Measurements from ENCODE around the gene RXRA.

The RXRA gene

DNA sequence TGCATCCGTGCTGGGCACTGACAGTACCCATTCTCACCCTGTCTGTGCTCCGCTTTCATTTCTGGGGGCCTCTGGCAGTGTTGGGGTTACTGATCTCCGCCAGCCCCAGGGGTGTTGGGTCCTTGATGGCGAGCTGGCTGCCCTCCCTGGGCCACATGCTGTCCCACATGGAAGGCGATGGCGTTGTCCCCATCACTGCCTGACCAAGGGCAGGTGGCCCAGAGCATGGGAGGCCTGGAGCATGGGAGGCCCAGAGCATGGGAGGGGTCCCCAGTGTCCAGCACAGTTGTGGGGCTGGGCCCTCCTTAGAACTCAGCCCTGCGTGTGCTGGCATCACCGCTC lies 50.9 kb downstream of the RXRA start:
- no peak overlapping the region for H3K9ac ChIP-seq (ENCODE audit: insufficient read length, low read depth)
- H3K9me3 ChIP-seq (ENCODE audit: insufficient read depth, low read length): no peaks in the 10 kb centered on the region
- no peaks in the 10 kb centered on the region for H3K36me3 ChIP-seq (ENCODE audit: insufficient read depth, insufficient read length, low read length)
- TF ChIP-seq YY1 (IDR thresholded peaks at IDR 0.05; ENCODE audit: insufficient read depth, insufficient read length) (no peak), ZNF274 (IDR thresholded peaks at IDR 0.05; ENCODE audit: low read depth, low read length) (no peak), SUZ12 (IDR thresholded peaks at IDR 0.05; ENCODE audit: extremely low read depth, insufficient read depth, insufficient read length) (no peak)
- DNase-seq (ENCODE audit: low read depth, low spot score): no peak
- no peak overlapping the region for H3K4me3 ChIP-seq (ENCODE audit: insufficient read length, low read depth)
- H3K27me3 ChIP-seq (ENCODE audit: insufficient read depth, insufficient read length): no peaks in the 10 kb centered on the region
- peaks cover 45% of the 10 kb centered on the region for H3K4me1 ChIP-seq (ENCODE audit: insufficient read depth, insufficient read length)

DNA sequence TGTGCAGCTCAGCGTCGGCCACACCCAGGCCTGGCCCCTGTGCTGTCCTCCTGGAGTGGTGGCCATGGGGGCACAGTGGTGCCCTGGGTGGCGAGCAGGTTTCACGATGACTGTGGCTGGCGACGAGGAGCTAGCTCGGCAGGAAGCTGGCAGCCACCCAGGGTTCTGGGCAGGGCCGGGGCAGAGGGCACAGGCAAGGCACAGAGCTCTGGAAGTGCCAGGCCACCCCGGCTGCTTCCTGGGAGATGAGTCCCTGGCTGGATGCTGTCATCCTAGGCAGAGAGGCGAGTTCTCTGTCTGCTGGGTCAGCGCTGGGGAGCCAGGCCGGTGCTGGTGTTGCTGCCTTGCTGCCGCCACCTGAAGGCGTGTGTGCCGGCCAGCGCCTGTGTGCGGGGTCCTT lies 51.7 kb downstream of the RXRA start:
- no peak for TF ChIP-seq ZNF274 (IDR thresholded peaks at IDR 0.05; ENCODE audit: low read depth, low read length)
- no peak for TF ChIP-seq SUZ12 (IDR thresholded peaks at IDR 0.05; ENCODE audit: extremely low read depth, insufficient read depth, insufficient read length)
- TF ChIP-seq YY1 (IDR thresholded peaks at IDR 0.05; ENCODE audit: insufficient read depth, insufficient read length): no peak
- no peaks in the 10 kb centered on the region for H3K36me3 ChIP-seq (ENCODE audit: insufficient read depth, insufficient read length, low read length)
- H3K27me3 ChIP-seq (ENCODE audit: insufficient read depth, insufficient read length): no peaks in the 10 kb centered on the region
- peak overlapping the region; percentile 50 for H3K9ac ChIP-seq (ENCODE audit: insufficient read length, low read depth)
- no peaks in the 10 kb centered on the region for H3K9me3 ChIP-seq (ENCODE audit: insufficient read depth, low read length)
- H3K4me3 ChIP-seq (ENCODE audit: insufficient read length, low read depth): no peak overlapping the region
- peaks cover 47% of the 10 kb centered on the region for H3K4me1 ChIP-seq (ENCODE audit: insufficient read depth, insufficient read length)
- no peak for DNase-seq (ENCODE audit: low read depth, low spot score)

DNA sequence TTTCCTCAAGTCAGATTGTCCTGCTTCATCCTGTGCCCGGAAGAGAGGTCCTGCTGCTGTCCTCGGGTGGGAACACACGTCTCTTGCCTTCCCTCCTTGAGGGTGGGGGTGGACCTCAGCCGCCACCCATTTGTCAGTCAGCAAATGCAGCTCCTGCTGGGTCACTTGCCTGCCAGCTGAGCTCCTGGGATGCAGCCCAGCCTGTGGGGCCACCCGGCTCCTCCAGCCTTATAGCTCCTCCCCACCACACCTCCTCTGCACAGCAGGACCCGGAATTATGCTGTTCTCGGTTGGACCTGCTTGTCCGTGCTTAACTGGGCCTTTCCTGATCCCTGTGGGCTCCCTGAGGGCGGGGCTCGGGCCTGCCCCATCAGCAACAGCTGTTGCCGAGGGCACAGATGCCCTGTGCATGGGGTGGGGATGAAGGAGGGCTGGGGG lies 52.7 kb downstream of the RXRA start:
- Histone ChIP-seq H3K9ac (ENCODE audit: insufficient read length, low read depth) (peak overlapping the region; percentile 66), H3K4me1 (ENCODE audit: insufficient read depth, insufficient read length) (peaks cover 50% of the 10 kb centered on the region), H3K4me3 (ENCODE audit: insufficient read length, low read depth) (no peak overlapping the region)

DNA sequence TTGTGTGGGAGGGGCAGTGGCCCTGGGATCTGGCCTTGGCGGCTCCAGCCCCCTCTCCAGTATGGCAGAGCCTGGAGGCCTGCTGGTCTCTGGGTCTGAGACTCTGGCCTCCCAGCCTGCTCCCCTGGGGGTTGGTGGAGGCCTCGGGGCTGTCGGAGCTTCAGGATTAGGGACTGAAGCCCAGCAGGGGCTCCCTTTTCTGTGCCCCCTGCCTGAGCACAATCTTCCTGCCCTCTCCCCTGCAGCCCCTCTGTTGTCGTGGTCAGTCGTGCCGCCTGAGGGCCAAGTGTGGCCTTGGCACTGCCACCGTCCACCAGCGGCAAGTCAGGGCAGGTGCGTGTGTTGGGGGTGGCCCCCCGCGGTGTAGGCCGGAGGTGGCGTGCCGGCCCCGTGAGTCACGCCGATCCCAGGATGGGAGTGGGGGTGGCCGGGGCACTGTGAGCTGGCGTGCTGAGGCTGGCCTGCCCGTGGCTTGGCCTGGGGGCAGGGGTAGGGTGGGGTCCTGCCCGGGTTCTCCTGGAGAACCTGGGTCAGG lies 53.6 kb downstream of the RXRA start:
- Histone ChIP-seq H3K9me3 (ENCODE audit: insufficient read depth, low read length) (no peaks in the 10 kb centered on the region), H3K4me1 (ENCODE audit: insufficient read depth, insufficient read length) (peaks cover 53% of the 10 kb centered on the region), H3K36me3 (ENCODE audit: insufficient read depth, insufficient read length, low read length) (no peaks in the 10 kb centered on the region), H3K27me3 (ENCODE audit: insufficient read depth, insufficient read length) (no peaks in the 10 kb centered on the region), H3K9ac (ENCODE audit: insufficient read length, low read depth) (no peak overlapping the region), H3K4me3 (ENCODE audit: insufficient read length, low read depth) (no peak overlapping the region)
- no peak for DNase-seq (ENCODE audit: low read depth, low spot score)
- TF ChIP-seq ZNF274 (IDR thresholded peaks at IDR 0.05; ENCODE audit: low read depth, low read length): no peak
- no peak for TF ChIP-seq SUZ12 (IDR thresholded peaks at IDR 0.05; ENCODE audit: extremely low read depth, insufficient read depth, insufficient read length)
- no peak for TF ChIP-seq YY1 (IDR thresholded peaks at IDR 0.05; ENCODE audit: insufficient read depth, insufficient read length)

More for the DNA sequence above, 52.7 kb downstream of the RXRA start:
- Histone ChIP-seq H3K36me3 (ENCODE audit: insufficient read depth, insufficient read length, low read length) (no peaks in the 10 kb centered on the region), H3K9me3 (ENCODE audit: insufficient read depth, low read length) (no peaks in the 10 kb centered on the region), H3K27me3 (ENCODE audit: insufficient read depth, insufficient read length) (no peaks in the 10 kb centered on the region)
- no peak for DNase-seq (ENCODE audit: low read depth, low spot score)
- no peak for TF ChIP-seq YY1 (IDR thresholded peaks at IDR 0.05; ENCODE audit: insufficient read depth, insufficient read length)
- TF ChIP-seq SUZ12 (IDR thresholded peaks at IDR 0.05; ENCODE audit: extremely low read depth, insufficient read depth, insufficient read length): no peak
- no peak for TF ChIP-seq ZNF274 (IDR thresholded peaks at IDR 0.05; ENCODE audit: low read depth, low read length)

DNA sequence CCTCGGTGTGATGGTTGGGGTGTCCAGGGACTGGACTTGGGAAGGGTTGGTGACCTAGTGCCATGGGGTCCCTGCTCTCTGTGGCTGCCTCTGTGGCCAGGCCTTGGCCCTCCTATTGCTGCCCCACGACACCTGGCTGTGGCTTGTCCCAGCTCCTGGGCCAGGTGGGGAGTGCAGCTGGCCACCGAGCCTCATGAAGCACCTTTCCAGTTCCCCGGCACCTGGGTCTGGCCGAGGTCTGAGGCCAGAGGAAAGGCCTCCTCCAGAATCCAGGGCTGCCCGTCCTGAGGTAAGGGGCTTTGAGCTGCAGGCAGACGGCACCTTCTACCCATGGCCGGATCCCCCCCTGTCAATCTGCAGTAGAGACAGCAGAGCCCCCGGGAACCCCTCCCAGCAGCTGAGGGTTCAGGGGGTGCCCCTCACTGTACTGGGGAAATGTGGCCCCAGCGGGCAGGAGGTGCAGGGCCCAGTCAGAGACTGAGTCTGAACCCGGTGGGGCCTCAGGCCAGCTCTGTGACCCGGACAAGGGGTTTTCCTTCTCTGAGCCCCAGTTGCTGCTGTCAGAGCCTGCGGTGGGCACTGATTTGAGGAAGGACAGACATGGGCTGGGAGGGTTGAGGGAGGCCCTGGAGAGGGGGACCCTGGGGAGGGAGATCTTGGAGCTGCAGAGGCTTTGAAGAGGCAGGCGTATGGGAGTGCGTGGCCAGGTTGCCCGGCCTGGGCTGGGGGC lies 54.5 kb downstream of the RXRA start:
- Histone ChIP-seq H3K9me3 (ENCODE audit: insufficient read depth, low read length) (no peaks in the 10 kb centered on the region), H3K4me3 (ENCODE audit: insufficient read length, low read depth) (no peak overlapping the region), H3K4me1 (ENCODE audit: insufficient read depth, insufficient read length) (peaks cover 51% of the 10 kb centered on the region), H3K36me3 (ENCODE audit: insufficient read depth, insufficient read length, low read length) (no peaks in the 10 kb centered on the region), H3K27me3 (ENCODE audit: insufficient read depth, insufficient read length) (no peaks in the 10 kb centered on the region), H3K9ac (ENCODE audit: insufficient read length, low read depth) (peak overlapping the region; percentile 50)
- TF ChIP-seq ZNF274 (IDR thresholded peaks at IDR 0.05; ENCODE audit: low read depth, low read length): no peak
- TF ChIP-seq YY1 (IDR thresholded peaks at IDR 0.05; ENCODE audit: insufficient read depth, insufficient read length): no peak
- no peak for TF ChIP-seq SUZ12 (IDR thresholded peaks at IDR 0.05; ENCODE audit: extremely low read depth, insufficient read depth, insufficient read length)
- no peak for DNase-seq (ENCODE audit: low read depth, low spot score)

DNA sequence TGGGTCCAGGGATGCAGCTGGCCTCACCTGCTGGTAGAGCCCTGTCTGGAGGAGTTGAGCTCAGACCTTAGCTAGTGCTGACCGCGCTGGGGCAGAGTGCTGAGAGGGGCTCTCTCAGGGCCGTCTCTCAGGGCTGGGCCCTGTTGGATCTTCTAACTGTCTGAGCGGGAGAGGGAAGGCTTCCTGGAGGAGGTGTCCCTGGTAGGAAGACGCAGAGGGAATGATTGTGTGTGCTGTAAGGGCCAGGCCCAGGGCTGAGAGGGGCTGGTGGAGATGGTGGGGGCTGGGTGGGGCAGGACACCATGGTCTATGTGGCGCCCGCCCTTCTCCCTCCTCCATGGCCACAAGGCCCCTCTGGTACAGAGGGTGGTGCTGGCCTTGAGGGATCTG lies 55.0 kb downstream of the RXRA start:
- H3K36me3 ChIP-seq (ENCODE audit: insufficient read depth, insufficient read length, low read length): no peaks in the 10 kb centered on the region
- no peak for DNase-seq (ENCODE audit: low read depth, low spot score)
- H3K27me3 ChIP-seq (ENCODE audit: insufficient read depth, insufficient read length): no peaks in the 10 kb centered on the region
- H3K9ac ChIP-seq (ENCODE audit: insufficient read length, low read depth): peak overlapping the region; percentile 50
- H3K4me1 ChIP-seq (ENCODE audit: insufficient read depth, insufficient read length): peaks cover 49% of the 10 kb centered on the region
- no peak for TF ChIP-seq ZNF274 (IDR thresholded peaks at IDR 0.05; ENCODE audit: low read depth, low read length)
- no peak for TF ChIP-seq YY1 (IDR thresholded peaks at IDR 0.05; ENCODE audit: insufficient read depth, insufficient read length)
- TF ChIP-seq SUZ12 (IDR thresholded peaks at IDR 0.05; ENCODE audit: extremely low read depth, insufficient read depth, insufficient read length): no peak
- no peak overlapping the region for H3K4me3 ChIP-seq (ENCODE audit: insufficient read length, low read depth)
- no peaks in the 10 kb centered on the region for H3K9me3 ChIP-seq (ENCODE audit: insufficient read depth, low read length)

DNA sequence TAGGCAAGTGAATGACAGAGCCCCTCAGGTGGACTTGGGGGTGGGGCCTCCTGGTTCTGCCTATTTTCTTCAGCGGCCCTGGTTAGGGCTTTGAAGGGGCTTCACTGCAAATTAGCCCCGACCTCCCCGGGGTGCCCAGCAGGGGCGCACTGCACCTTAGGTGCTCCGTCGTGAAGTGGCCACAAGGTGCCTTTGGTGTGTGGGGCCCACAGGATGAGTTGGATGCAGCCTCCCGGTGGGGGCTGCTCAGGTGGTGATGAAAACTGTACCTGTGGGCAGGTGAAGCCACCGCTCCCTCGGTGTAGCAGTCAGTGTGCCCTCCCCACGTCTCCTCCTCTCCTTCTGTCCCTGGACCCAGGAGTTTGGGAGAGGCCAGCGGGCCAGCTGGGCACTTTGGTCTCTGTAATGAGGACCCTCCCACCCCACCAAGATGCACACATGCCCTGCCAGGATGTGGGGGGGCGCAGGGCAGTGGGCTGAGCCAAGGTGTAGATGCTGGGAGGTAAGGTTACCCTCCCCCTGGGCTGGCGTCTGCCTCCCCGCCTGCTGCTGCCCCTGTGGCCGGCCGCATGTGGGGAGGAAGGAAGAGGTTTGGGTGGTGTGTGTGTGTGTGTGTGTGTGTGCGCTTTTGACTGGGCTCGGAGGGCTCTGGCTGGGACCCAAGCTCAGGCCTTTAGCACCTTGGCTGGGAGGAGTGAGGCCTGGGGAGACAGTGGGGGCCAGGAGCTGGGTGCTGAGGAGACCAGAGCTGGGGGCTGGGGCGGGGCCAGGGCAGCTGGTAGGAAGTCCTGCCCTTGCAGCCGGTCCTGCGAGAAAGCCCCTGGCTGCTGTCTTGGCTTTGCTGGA lies 55.6 kb downstream of the RXRA start:
- H3K9ac ChIP-seq (ENCODE audit: insufficient read length, low read depth): no peak overlapping the region
- DNase-seq (ENCODE audit: low read depth, low spot score): no peak
- TF ChIP-seq YY1 (IDR thresholded peaks at IDR 0.05; ENCODE audit: insufficient read depth, insufficient read length): no peak
- TF ChIP-seq ZNF274 (IDR thresholded peaks at IDR 0.05; ENCODE audit: low read depth, low read length): no peak
- TF ChIP-seq SUZ12 (IDR thresholded peaks at IDR 0.05; ENCODE audit: extremely low read depth, insufficient read depth, insufficient read length): no peak
- no peak overlapping the region for H3K4me3 ChIP-seq (ENCODE audit: insufficient read length, low read depth)
- H3K4me1 ChIP-seq (ENCODE audit: insufficient read depth, insufficient read length): peaks cover 45% of the 10 kb centered on the region
- H3K9me3 ChIP-seq (ENCODE audit: insufficient read depth, low read length): no peaks in the 10 kb centered on the region
- H3K36me3 ChIP-seq (ENCODE audit: insufficient read depth, insufficient read length, low read length): no peaks in the 10 kb centered on the region
- no peaks in the 10 kb centered on the region for H3K27me3 ChIP-seq (ENCODE audit: insufficient read depth, insufficient read length)
